ENCODE data around the gene SFTPA2. TPM values are rescaled to one million over a fixed set of nuclear protein-coding genes. Genes with fewer than 3 reads are reported as not detected.
"Not testable (repeated sequence)": the region's sequence is repeated elsewhere in the genome, so short reads cannot be mapped to it uniquely, and the experiment has no call there.

The SFTPA2 gene
- total RNA-seq, result 7.9 TPM

DNA sequence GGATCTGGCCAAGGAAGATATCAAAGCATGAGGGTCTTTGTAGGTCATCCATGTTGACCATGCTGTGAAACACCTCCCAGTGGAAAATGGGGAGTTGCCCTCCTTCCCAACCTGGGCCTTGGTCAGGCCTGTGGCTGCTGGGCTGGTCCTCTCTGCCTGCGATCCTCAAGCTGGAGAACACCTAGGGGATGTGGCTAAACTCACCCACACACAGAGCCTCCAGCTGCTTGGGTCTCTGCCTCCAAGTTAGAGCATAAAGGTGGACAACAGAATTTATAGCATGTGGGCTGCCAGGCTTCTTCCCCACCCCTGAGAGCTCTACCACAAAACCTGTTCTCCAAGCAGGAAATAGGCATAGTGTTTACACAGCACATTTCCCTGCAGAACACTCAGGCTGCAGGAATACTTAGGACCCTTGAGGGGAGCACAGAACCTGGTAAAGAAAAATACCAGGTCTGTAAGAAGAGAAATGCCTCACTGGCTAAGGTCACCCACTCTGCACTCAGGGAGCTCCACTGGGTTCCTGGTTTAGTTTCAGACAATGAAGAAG, at the start of gene SFTPA2:
Gene SFTPA2, minus strand, starts transcription at position 248 of the 550 bp plus-strand sequence. CDS start 924 bp downstream, outside the sequence.
- no peak for DNase-seq (ENCODE audit: low spot score)

DNA sequence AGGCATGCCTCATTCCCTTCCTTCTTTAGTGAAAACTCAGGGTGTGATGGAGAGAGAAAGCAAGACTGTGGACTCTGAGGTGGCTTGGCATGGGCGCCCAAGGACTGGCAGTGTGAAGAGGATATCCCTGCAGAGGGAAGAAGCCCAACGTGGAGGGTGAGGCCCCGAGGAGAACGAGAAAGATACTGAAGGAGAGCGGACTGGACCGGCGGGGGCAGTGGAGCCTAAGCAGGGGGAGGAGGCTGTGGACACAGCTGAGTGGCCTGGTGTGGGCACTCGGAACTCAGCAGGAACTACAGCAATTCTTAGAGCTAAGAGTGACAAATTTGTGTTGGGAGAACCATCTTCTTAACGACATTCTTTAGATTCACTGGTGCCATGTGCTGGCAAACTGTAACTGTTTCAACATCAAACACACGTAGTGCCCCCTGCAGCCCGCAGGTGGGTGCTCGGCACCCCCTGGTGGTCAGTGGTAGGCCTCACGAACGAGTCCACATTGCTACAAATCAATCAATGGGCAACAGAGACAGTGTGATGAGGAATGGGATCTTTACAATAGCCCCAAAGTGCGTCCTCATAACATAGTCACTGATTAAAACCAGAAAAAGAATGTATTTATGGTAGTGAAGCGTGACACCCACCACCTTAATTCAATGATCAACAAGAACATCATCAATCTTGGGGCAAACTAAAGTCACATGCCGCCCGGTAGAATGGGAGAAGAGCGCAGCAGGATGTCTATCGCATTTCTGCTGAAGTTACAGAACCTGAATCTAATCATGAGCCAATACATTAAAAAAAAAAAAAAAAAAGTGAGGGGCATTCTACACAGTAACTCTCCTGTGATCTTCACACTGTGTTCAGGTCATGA, 48.5 kb upstream of the SFTPA2 start:
- DNase-seq (ENCODE audit: low spot score), result no peak

GRCh38 chr10:79605308-79605707, 45.1 kb upstream of the SFTPA2 start:
- DNase-seq (ENCODE audit: low spot score), result no peak

- DNase-seq (ENCODE audit: low spot score), result no peak
Measured at GRCh38 chr10:79604294-79604693, 44.1 kb upstream of the SFTPA2 start.

- no peak for DNase-seq (ENCODE audit: low spot score)
Measured at GRCh38 chr10:79602953-79603352, 42.7 kb upstream of the SFTPA2 start.

- DNase-seq (ENCODE audit: low spot score), result no peak
Measured at GRCh38 chr10:79601939-79602338, 41.7 kb upstream of the SFTPA2 start.

GRCh38 chr10:79599644-79600043, 39.4 kb upstream of the SFTPA2 start:
- not testable (repeated sequence) for DNase-seq (ENCODE audit: low spot score)

GRCh38 chr10:79595510-79595909, 35.3 kb upstream of the SFTPA2 start:
- DNase-seq (ENCODE audit: low spot score), result no peak

- DNase-seq (ENCODE audit: low spot score), result not testable (repeated sequence)
Measured at GRCh38 chr10:79594565-79594964, 34.4 kb upstream of the SFTPA2 start.

- DNase-seq (ENCODE audit: low spot score), result no peak
Measured at GRCh38 chr10:79593377-79593776, 33.2 kb upstream of the SFTPA2 start.

- DNase-seq (ENCODE audit: low spot score), result no peak
Measured at GRCh38 chr10:79588800-79589199, 28.6 kb upstream of the SFTPA2 start.

DNA sequence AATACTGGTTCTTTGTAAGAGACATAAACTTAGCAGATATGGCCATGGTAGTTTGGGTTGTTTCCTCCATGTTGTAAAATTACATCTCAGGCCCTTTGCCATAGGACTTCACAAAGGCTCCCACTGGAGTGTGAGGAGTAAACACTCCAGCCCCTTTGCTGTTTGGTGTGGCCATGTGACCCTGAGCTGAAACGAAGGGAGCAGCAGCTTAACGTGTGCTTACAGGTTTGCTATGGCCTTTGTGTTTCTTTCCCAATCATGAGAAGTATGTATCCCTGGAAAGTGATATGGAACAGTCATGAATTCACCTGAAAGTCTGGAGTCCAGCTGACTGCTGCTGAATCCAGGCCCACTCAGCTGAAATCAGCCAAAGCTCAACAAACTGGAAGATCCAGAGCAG, 26.7 kb upstream of the SFTPA2 start:
- DNase-seq (ENCODE audit: low spot score), result no peak

GRCh38 chr10:79585870-79586527, 25.8 kb upstream of the SFTPA2 start:
- DNase-seq (ENCODE audit: low spot score), result no peak

DNA sequence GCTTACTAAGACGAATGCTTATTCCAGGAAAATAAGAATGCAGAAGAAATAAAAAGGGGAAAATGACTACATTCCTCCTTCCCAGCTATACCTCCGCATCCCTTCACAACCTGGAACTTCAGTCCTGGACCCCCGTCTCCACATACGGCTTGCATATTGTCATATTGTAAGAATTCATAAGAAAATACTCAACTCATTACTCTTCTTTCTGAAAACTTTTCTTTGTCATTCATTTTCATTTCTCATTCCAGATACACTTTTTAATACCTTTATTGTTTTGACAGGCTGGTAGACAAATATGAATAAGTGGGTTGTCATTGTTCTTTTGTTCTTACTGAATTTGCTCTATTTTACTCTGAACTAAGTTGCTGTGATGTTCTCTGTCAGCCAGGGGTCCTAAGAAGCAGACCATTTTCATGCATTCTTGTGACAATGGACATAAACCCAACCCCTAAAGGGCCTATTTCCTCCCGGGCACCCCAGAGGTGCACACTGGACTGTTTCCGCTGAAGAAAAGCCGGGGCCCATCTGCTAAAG, 23.3 kb upstream of the SFTPA2 start:
- no peak for DNase-seq (ENCODE audit: low spot score)

GRCh38 chr10:79582954-79583353, 22.7 kb upstream of the SFTPA2 start:
- DNase-seq (ENCODE audit: low spot score), result not testable (repeated sequence)

GRCh38 chr10:79582096-79582495, 21.9 kb upstream of the SFTPA2 start:
- DNase-seq (ENCODE audit: low spot score), result no peak

DNA sequence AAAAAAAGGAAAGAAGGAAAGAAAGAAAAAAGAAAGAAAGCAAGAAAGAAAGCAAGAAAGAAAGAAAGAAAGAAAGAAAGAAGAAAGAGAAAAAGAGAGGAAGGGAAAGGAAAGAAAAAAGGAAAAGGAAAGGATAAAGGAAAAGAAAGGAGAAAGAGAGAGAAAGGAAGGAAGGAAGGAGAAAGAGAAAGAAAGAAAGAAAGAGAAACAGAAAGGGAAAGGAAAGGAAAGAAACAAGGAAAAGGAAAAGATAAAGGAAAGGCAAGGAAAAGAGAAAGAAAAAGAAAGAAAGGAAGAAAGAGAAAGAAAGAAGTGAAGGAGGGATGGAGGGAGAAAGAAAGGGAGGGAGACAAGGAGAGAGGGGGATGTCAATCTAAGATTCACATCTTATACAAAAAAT, 20.8 kb upstream of the SFTPA2 start:
- DNase-seq (ENCODE audit: low spot score), result no peak

DNA sequence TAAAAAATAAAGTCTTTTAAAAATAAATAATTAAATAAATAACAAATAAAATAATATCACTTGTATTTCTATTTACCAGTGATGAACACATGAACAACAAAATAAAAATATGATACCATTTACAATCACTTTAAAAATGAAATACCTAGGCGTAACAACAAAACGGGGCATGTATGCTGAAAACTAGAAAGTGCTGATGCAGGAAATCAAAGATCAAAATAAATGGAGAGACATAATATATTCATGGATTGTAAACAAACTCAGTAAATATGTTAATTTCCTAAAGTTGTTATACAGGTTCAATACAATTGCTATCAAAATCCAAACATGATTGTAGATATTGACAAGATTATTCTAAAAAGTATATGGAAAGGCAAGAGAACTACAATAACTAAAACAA, 19.2 kb upstream of the SFTPA2 start:
- no peak for DNase-seq (ENCODE audit: low spot score)

DNA sequence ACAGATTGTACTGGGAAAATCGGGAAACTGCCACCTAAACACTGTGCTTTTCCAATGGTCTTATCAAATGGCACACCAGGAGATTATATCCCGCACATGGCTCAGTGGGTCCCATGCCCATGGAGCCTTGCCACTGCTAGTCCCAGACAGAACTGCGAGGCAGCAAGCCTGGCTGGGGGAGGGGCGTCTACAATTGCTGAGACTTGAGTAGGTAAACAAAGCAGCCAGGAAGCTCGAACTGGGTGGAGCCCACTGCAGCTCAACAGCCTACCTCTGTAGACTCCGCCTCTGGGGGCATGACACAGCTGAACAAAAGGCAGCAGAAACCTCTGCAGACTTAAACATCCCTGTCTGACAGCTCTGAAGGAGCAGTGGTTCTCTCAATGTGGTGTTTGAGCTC, 10.4 kb upstream of the SFTPA2 start:
- DNase-seq (ENCODE audit: low spot score), result not testable (repeated sequence)

DNA sequence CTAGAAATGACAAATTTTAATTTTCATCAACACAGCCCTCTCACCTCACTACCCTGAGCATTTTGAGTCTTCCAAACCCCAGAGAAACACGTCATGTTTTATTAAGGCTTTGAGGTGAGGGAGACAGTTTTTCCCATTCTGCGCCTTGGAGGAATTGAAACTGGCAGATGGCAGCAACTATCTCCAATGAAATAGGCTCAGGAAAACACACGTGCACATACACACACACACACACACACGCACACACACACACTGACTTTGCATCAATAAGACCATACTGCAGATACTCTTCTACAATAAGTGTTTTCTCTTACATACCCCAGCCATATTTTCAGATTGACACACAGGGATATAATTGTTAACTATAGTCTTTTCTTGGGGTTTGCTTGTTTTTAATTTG, 3.2 kb upstream of the SFTPA2 start:
- no peak for DNase-seq (ENCODE audit: low spot score)

DNA sequence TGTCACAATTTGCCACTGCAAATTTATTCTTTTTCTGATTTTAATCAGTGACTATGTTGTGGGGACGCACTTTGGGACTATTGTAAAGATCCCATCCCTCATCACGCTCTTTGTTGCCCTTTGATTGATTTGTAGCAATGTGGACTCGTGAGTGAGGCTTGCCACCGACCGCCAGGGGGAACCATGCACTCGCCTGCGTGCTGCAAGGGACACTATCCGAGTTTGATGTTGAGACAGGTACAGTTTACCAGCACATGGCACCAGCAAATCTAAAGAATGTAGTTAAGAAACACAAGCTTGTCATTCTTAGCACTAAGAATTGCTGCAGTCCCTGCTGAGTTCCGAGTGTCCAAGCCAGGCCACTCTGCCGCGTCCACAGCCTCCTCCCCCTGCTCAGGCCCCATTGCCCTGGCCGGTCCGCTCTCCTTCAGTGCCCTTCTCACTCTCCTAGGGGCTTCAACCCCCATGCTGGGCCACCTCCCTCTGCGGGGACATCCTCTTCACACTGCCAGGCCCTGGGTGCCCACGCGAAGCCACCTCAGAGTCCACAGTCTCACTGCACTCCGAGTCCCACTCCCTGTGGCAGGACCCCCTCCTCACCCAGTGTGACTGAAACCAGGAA, 2.0 kb upstream of the SFTPA2 start:
- peak; percentile 61 for DNase-seq (ENCODE audit: low spot score)

GRCh38 chr10:79561257-79561656, 1.1 kb upstream of the SFTPA2 start:
- DNase-seq (ENCODE audit: low spot score), result no peak
